ENCODE results near the gene NAPA.

NAPA gene

DNA sequence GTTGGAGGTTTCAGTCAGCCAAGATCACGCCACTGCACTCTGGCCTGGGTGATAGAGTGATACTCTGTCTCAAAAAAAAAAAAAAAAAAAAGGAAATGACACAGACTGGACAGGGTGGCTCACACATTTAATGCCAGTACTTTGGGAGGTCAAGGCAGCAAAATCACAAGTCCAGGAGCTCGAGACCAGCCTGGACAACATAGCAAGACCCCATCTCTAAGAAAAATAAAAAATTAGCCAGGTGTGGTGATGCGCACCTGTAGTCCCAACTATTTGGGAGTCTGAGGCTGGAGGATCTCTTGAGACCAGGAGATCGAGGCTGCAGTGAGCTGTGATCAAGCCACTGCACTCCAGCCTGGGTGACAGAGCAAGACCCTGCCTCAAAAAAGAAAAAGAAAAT, 22.6 kb upstream of the NAPA start:
- H3K9me3 Mint-ChIP-seq, result peaks cover 4% of the 10 kb centered on the region
- no peak overlapping the region for H3K27ac Mint-ChIP-seq
- H3K27me3 Mint-ChIP-seq, result peaks cover 67% of the 10 kb centered on the region
- no peak overlapping the region for H3K4me3 Mint-ChIP-seq
- H3K36me3 Mint-ChIP-seq, result no peaks in the 10 kb centered on the region
- no peak for ATAC-seq
- H3K4me1 Mint-ChIP-seq, result no peaks in the 10 kb centered on the region

- no peaks in the 10 kb centered on the region for H3K4me1 Mint-ChIP-seq
- no peak overlapping the region for H3K27ac Mint-ChIP-seq
- peaks cover 4% of the 10 kb centered on the region for H3K9me3 Mint-ChIP-seq
- H3K36me3 Mint-ChIP-seq, result no peaks in the 10 kb centered on the region
- ATAC-seq, result no peak
- peaks cover 58% of the 10 kb centered on the region for H3K27me3 Mint-ChIP-seq
- no peak overlapping the region for H3K4me3 Mint-ChIP-seq
Observed at GRCh38 chr19:47534628-47535027, 19.8 kb upstream of the NAPA start.

- H3K4me1 Mint-ChIP-seq, result no peaks in the 10 kb centered on the region
- H3K27ac Mint-ChIP-seq, result no peak overlapping the region
- H3K36me3 Mint-ChIP-seq, result no peaks in the 10 kb centered on the region
- peaks cover 39% of the 10 kb centered on the region for H3K27me3 Mint-ChIP-seq
- peaks cover 4% of the 10 kb centered on the region for H3K9me3 Mint-ChIP-seq
- no peak for ATAC-seq
- H3K4me3 Mint-ChIP-seq, result no peak overlapping the region
Observed at GRCh38 chr19:47531640-47532387, 17.0 kb upstream of the NAPA start.

DNA sequence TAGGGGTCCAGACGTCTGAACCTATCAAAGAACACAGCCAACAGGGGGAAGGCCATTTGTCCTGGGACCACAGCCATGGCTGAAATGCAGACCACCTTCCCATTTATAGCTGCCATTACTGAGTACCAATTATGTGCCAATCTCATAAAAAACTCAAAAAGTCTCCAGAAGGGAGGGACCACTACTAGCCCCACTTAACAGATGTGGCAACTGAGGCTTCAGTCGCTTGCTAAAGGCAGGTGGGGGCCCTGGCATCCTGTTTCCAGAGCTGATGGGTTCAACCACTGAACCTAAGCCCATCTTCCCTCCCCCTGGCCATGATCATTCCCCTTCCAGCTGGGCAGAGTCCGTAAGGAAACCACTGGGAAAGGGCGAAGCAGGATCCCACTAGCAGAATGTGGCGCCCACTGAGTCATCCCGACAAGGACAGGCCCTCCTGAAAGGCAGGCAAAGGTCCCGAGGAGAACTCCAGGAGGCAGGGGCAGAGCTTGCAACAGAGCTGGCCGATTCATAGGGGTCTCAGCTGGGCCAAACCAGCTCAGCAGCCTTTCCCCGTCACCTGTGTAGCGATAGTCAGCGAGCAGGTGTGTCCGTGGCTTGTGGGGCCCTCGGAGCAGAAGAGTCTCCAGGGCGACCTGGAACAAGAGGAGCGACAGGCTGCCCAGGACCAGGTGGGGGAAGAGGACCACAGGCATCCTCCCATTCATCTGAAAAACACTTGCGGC, 14.3 kb upstream of the NAPA start:
- H3K36me3 Mint-ChIP-seq, result no peaks in the 10 kb centered on the region
- ATAC-seq, result no peak
- no peaks in the 10 kb centered on the region for H3K9me3 Mint-ChIP-seq
- H3K27ac Mint-ChIP-seq, result no peak overlapping the region
- peaks cover 33% of the 10 kb centered on the region for H3K27me3 Mint-ChIP-seq
- H3K4me1 Mint-ChIP-seq, result no peaks in the 10 kb centered on the region
- no peak overlapping the region for H3K4me3 Mint-ChIP-seq

GRCh38 chr19:47526798-47527197, 11.9 kb upstream of the NAPA start:
- no peak for ATAC-seq
- H3K36me3 Mint-ChIP-seq, result no peaks in the 10 kb centered on the region
- no peak overlapping the region for H3K27ac Mint-ChIP-seq
- H3K9me3 Mint-ChIP-seq, result no peaks in the 10 kb centered on the region
- peaks cover 3% of the 10 kb centered on the region for H3K4me1 Mint-ChIP-seq
- peaks cover 38% of the 10 kb centered on the region for H3K27me3 Mint-ChIP-seq
- no peak overlapping the region for H3K4me3 Mint-ChIP-seq

GRCh38 chr19:47523473-47523872, 8.6 kb upstream of the NAPA start:
- H3K4me1 Mint-ChIP-seq, result peaks cover 17% of the 10 kb centered on the region
- no peaks in the 10 kb centered on the region for H3K9me3 Mint-ChIP-seq
- no peak for ATAC-seq
- H3K4me3 Mint-ChIP-seq, result no peak overlapping the region
- H3K27ac Mint-ChIP-seq, result no peak overlapping the region
- peaks cover 45% of the 10 kb centered on the region for H3K27me3 Mint-ChIP-seq
- no peaks in the 10 kb centered on the region for H3K36me3 Mint-ChIP-seq

GRCh38 chr19:47521473-47522180, 6.8 kb upstream of the NAPA start:
- Mint-ChIP-seq H3K27ac (no peak overlapping the region), H3K4me1 (peaks cover 31% of the 10 kb centered on the region), H3K36me3 (no peaks in the 10 kb centered on the region), H3K4me3 (no peak overlapping the region), H3K9me3 (no peaks in the 10 kb centered on the region), H3K27me3 (peaks cover 45% of the 10 kb centered on the region)
- ATAC-seq, result no peak

- peaks cover 45% of the 10 kb centered on the region for H3K27me3 Mint-ChIP-seq
- no peaks in the 10 kb centered on the region for H3K36me3 Mint-ChIP-seq
- H3K9me3 Mint-ChIP-seq, result no peaks in the 10 kb centered on the region
- ATAC-seq, result no peak
- no peak overlapping the region for H3K27ac Mint-ChIP-seq
- H3K4me1 Mint-ChIP-seq, result peaks cover 36% of the 10 kb centered on the region
- no peak overlapping the region for H3K4me3 Mint-ChIP-seq
Observed at GRCh38 chr19:47520839-47521238, 6.0 kb upstream of the NAPA start.

DNA sequence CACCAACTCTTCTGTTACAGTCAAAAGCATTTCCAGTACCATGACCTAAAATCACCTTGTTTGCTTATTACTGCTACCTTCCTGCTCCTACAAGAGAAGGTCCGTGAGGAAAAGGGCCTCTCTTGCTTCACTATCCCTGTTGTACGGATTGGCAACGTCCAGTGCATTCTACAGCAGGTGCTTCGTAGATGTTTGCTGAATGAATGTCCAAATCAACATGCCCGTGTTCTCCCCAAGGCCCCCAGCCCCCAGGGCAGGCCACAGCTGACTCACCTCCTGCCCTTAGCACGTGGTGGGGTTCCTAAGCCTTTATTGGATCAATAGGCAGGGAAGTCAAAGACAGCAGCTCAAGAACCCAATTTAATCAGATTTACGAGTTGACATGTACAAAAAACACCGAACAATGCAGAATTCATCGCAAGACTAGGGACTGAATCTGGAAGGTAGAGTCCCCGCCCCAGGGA, 5.5 kb upstream of the NAPA start:
- Mint-ChIP-seq H3K27me3 (peaks cover 45% of the 10 kb centered on the region), H3K36me3 (no peaks in the 10 kb centered on the region), H3K9me3 (no peaks in the 10 kb centered on the region), H3K4me3 (no peak overlapping the region), H3K27ac (no peak overlapping the region), H3K4me1 (peaks cover 40% of the 10 kb centered on the region)
- ATAC-seq, result no peak

DNA sequence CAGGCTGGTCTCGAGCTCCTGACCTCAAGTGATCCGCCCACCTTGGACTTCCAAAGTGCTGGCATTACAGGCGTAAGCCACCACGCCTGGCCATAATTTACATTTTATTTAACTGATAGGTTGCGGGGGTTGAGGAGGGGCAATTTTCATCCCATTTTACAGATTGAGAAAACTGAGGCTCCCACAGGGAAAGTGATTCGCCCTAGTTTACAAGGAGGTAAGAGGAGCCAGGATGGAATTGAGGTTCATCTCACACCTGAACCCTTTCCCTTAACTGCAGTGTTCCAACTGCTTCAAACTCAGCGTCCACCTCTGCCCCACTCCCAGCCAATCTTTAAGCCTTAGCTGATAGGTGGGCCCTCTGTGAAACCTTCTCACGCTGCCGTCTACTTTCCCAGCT, 4.0 kb upstream of the NAPA start:
- no peak for ATAC-seq
- Mint-ChIP-seq H3K4me3 (no peak overlapping the region), H3K27me3 (peaks cover 39% of the 10 kb centered on the region), H3K4me1 (peaks cover 51% of the 10 kb centered on the region), H3K27ac (no peak overlapping the region), H3K36me3 (peaks cover 9% of the 10 kb centered on the region), H3K9me3 (no peaks in the 10 kb centered on the region)

- H3K27ac Mint-ChIP-seq, result no peak overlapping the region
- ATAC-seq, result peak; percentile 56
Observed at GRCh38 chr19:47518139-47518538, 3.3 kb upstream of the NAPA start.

DNA sequence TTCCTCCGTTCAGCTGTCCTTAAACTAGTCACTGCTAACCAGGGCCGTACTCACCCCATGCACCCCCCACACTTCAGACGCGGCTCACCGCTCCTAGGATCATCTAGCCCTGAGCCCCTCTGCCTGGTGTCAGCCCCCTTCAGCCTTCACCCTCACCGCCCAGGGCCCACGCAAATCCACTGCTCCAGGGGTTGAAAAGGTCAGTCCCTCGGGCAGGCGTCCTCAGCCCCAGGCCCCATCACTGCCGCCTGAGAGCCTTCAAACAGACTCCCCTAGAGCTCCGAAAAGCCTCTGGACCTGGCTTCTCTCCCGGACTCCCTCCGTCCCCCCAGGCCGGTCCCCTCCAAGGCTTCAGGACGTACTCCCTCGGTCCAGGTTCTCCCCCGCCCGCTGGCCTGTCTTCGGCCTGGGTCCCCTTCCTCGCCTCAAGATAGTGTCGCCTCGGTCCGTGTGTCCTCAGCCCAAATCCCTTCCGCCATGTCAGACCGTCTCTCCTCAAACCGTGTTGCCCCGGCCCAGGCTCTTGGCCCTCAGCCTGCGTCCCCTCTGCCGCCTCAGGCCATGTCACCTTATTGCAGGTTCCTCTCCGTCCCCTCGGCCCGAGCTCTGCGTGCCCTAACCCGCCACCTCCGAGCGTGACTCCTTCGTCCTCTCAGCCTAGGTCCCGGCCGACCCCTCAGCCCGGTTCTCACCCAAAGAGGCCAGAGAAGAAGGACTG, 553 bp downstream of the NAPA start:
- H3K4me3 Mint-ChIP-seq, result peak overlapping the region; percentile 99
- H3K36me3 Mint-ChIP-seq, result peaks cover 21% of the 10 kb centered on the region
- peaks cover 85% of the 10 kb centered on the region for H3K4me1 Mint-ChIP-seq
- no peak for ATAC-seq
- peak overlapping the region; percentile 99 for H3K27ac Mint-ChIP-seq
- no peaks in the 10 kb centered on the region for H3K27me3 Mint-ChIP-seq
- no peaks in the 10 kb centered on the region for H3K9me3 Mint-ChIP-seq

More at GRCh38 chr19:47518139-47518538, 3.3 kb upstream of the NAPA start:
- H3K9me3 Mint-ChIP-seq, result no peaks in the 10 kb centered on the region
- peaks cover 58% of the 10 kb centered on the region for H3K4me1 Mint-ChIP-seq
- H3K27me3 Mint-ChIP-seq, result peaks cover 32% of the 10 kb centered on the region
- H3K36me3 Mint-ChIP-seq, result peaks cover 9% of the 10 kb centered on the region
- H3K4me3 Mint-ChIP-seq, result no peak overlapping the region

DNA sequence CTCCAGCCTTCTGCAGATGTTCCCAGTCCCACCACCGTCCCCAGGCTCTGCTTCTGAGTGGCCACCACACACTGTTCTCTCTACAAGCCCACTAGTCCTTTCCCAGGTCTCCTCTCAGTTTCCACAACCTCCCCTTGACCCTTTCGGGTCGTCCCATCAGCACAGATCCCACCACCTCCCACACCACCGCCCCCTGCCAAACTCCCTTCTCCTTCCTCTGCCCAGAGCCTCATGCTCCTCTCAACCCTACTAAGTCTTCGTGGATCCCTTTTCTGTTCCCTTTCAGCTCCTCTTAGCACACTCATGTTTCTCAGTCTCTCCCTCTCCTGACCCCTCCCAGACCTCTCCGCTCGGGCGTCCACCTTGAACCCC, 1.9 kb downstream of the NAPA start:
- Mint-ChIP-seq H3K27me3 (no peaks in the 10 kb centered on the region), H3K4me3 (peak overlapping the region; percentile 99), H3K36me3 (peaks cover 21% of the 10 kb centered on the region), H3K4me1 (peaks cover 73% of the 10 kb centered on the region), H3K27ac (peak overlapping the region; percentile 99), H3K9me3 (no peaks in the 10 kb centered on the region)
- ATAC-seq, result no peak

- no peaks in the 10 kb centered on the region for H3K9me3 Mint-ChIP-seq
Observed at GRCh38 chr19:47512183-47512947, 2.5 kb downstream of the NAPA start.

More at GRCh38 chr19:47512183-47512947, 2.5 kb downstream of the NAPA start:
- Mint-ChIP-seq H3K27ac (peak overlapping the region; percentile 99), H3K4me3 (peak overlapping the region; percentile 99), H3K36me3 (peaks cover 21% of the 10 kb centered on the region), H3K4me1 (peaks cover 69% of the 10 kb centered on the region), H3K27me3 (no peaks in the 10 kb centered on the region)
- no peak for ATAC-seq
